ENCODE data around the gene DDX24. TPM values are rescaled to one million over a fixed set of nuclear protein-coding genes. Genes with fewer than 3 reads are reported as not detected.

Gene DDX24
- polyA plus RNA-seq, 2 of the 4 experiments (the other 2 are of a cell fraction), result 121 to 161 TPM

DNA sequence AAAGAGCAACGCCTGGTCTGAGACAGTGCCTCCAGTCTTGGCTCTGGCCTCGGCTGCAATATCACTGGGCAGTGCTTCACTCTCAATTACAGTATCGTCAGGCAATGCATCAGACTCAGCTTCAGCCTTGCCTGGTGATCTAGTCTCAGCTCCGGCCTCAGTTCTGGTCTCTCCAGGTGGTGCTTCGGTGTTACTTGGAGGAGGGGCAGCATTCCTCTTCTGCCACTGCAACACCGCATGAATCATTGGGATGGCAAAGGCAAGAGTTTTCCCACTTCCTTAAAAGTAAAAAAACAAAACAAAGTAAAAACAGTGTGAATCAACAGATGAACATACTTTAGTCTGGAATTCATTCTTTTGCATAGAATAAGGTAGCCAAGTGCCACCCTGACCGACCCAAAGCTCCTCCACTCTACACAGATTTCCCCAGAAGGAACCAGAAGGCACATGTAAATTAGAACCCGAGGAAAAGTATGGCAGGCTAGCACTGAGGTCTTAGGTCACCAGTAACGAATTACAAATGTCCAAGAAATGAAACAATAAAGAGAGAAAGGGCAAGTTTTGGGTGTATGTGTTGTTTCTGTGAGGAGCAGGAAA, 18.6 kb downstream of the DDX24 start:
- DNase-seq (ENCODE audit: low read depth in 1 of 2, low spot score in 1 of 2), result no peak
- peaks cover 3% of the 10 kb centered on the region; the same call in 1 of the 3 replicates for H3K9me3 ChIP-seq
- H3K4me2 ChIP-seq, result no peak overlapping the region
- TF ChIP-seq, protein P1, sequence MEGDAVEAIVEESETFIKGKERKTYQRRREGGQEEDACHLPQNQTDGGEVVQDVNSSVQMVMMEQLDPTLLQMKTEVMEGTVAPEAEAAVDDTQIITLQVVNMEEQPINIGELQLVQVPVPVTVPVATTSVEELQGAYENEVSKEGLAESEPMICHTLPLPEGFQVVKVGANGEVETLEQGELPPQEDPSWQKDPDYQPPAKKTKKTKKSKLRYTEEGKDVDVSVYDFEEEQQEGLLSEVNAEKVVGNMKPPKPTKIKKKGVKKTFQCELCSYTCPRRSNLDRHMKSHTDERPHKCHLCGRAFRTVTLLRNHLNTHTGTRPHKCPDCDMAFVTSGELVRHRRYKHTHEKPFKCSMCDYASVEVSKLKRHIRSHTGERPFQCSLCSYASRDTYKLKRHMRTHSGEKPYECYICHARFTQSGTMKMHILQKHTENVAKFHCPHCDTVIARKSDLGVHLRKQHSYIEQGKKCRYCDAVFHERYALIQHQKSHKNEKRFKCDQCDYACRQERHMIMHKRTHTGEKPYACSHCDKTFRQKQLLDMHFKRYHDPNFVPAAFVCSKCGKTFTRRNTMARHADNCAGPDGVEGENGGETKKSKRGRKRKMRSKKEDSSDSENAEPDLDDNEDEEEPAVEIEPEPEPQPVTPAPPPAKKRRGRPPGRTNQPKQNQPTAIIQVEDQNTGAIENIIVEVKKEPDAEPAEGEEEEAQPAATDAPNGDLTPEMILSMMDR (IDR thresholded peaks at IDR 0.05), result no peak
- TF ChIP-seq EP300 (IDR thresholded peaks at IDR 0.05) (no peak), ZC3H11A (IDR thresholded peaks at IDR 0.05) (no peak), CBX2 (IDR thresholded peaks at IDR 0.05; ENCODE audit: borderline replicate concordance, low read depth) (no peak), NR3C1 (IDR thresholded peaks at IDR 0.05) (no peak), EHMT2 (IDR thresholded peaks at IDR 0.05; ENCODE audit: low read depth) (no peak), CEBPB (IDR thresholded peaks at IDR 0.05) (no peak), RARB (CRISPR knock-in tag; IDR thresholded peaks at IDR 0.05) (no peak), ESRRA (IDR thresholded peaks at IDR 0.05; ENCODE audit: borderline replicate concordance, low read length) (no peak), HEYL (CRISPR knock-in tag; IDR thresholded peaks at IDR 0.05) (no peak), JUNB (IDR thresholded peaks at IDR 0.05) (no peak), RNF2 (IDR thresholded peaks at IDR 0.05; ENCODE audit: borderline replicate concordance, low read depth) (no peak), PHF8 (IDR thresholded peaks at IDR 0.05; ENCODE audit: borderline replicate concordance, low read depth) (no peak), TFCP2L1 (CRISPR knock-in tag; IDR thresholded peaks at IDR 0.05) (no peak)
- TF ChIP-seq, protein P2, sequence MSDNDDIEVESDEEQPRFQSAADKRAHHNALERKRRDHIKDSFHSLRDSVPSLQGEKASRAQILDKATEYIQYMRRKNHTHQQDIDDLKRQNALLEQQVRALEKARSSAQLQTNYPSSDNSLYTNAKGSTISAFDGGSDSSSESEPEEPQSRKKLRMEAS (IDR thresholded peaks at IDR 0.05), result no peak
- TF ChIP-seq, protein P3, sequence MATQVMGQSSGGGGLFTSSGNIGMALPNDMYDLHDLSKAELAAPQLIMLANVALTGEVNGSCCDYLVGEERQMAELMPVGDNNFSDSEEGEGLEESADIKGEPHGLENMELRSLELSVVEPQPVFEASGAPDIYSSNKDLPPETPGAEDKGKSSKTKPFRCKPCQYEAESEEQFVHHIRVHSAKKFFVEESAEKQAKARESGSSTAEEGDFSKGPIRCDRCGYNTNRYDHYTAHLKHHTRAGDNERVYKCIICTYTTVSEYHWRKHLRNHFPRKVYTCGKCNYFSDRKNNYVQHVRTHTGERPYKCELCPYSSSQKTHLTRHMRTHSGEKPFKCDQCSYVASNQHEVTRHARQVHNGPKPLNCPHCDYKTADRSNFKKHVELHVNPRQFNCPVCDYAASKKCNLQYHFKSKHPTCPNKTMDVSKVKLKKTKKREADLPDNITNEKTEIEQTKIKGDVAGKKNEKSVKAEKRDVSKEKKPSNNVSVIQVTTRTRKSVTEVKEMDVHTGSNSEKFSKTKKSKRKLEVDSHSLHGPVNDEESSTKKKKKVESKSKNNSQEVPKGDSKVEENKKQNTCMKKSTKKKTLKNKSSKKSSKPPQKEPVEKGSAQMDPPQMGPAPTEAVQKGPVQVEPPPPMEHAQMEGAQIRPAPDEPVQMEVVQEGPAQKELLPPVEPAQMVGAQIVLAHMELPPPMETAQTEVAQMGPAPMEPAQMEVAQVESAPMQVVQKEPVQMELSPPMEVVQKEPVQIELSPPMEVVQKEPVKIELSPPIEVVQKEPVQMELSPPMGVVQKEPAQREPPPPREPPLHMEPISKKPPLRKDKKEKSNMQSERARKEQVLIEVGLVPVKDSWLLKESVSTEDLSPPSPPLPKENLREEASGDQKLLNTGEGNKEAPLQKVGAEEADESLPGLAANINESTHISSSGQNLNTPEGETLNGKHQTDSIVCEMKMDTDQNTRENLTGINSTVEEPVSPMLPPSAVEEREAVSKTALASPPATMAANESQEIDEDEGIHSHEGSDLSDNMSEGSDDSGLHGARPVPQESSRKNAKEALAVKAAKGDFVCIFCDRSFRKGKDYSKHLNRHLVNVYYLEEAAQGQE (IDR thresholded peaks at IDR 0.05), result no peak
- no peak for FAIRE-seq
- WGBS (ENCODE audit: missing lambda C conversion rate), result 85% methylated on average over 9 of the region's 9 CpGs
- H3K4me1 ChIP-seq, result peaks cover 18% of the 10 kb centered on the region
- no peak overlapping the region for H3K4me3 ChIP-seq
- ChIA-PET CTCF (interaction anchor here (1.5 kb wide), 1 partner anchor 16 kb away, joined by 5 read pairs; no protein-coding TSS in a partner anchor), POLR2A (no interaction called here)
- no peak for ATAC-seq
- no peak overlapping the region for H3K27ac ChIP-seq

DNA sequence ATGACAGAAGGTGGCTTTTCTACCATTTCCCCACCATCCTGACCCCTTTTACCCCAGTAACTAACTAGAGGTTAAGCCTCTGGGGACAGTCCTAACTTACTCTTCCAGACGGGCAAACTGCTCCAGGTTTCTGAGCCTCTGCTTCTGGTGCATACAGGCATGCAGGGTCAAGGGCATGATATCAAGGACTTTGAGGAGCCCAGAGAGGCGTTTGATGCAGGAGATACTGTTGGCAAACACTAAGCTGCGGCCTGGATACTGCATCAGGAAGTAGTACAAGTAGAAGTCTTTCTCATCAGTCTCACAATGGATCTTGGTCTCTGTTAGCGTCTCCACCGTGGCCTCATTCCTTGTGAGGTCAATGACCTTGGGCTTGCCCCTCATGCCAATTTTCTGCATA, 21.0 kb downstream of the DDX24 start:
- Histone ChIP-seq H3K9me3 (no peaks in the 10 kb centered on the region), H3K27ac (no peak overlapping the region), H3K4me1 (peaks cover 5% of the 10 kb centered on the region; the same call in 1 of the 3 replicates), H3K4me2 (no peak overlapping the region), H3K4me3 (no peak overlapping the region)
- ChIA-PET POLR2A (no interaction called here), CTCF (no interaction called here)
- TF ChIP-seq, protein P4, sequence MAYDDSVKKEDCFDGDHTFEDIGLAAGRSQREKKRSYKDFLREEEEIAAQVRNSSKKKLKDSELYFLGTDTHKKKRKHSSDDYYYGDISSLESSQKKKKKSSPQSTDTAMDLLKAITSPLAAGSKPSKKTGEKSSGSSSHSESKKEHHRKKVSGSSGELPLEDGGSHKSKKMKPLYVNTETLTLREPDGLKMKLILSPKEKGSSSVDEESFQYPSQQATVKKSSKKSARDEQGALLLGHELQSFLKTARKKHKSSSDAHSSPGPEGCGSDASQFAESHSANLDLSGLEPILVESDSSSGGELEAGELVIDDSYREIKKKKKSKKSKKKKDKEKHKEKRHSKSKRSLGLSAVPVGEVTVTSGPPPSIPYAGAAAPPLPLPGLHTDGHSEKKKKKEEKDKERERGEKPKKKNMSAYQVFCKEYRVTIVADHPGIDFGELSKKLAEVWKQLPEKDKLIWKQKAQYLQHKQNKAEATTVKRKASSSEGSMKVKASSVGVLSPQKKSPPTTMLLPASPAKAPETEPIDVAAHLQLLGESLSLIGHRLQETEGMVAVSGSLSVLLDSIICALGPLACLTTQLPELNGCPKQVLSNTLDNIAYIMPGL (CRISPR knock-in tag; IDR thresholded peaks at IDR 0.05; ENCODE audit: borderline replicate concordance), result no peak
- no peak for TF ChIP-seq MAZ (IDR thresholded peaks at IDR 0.05; ENCODE audit: borderline replicate concordance, low read depth, low read length)
- no peak for TF ChIP-seq TP53 (CRISPR knock-in tag; IDR thresholded peaks at IDR 0.05)
- no peak for TF ChIP-seq PHF8 (IDR thresholded peaks at IDR 0.05; ENCODE audit: borderline replicate concordance, low read depth)
- no peak for TF ChIP-seq ESRRA (IDR thresholded peaks at IDR 0.05; ENCODE audit: borderline replicate concordance, low read length)
- no peak for TF ChIP-seq EHMT2 (IDR thresholded peaks at IDR 0.05; ENCODE audit: low read depth)
- no peak for TF ChIP-seq SMC3 (IDR thresholded peaks at IDR 0.05)
- WGBS (ENCODE audit: missing lambda C conversion rate), result 86% methylated on average over 5 of the region's 5 CpGs
- FAIRE-seq (no peak), ATAC-seq (no peak), DNase-seq (ENCODE audit: low read depth in 1 of 2, low spot score in 1 of 2) (no peak)

All from A549 (cell line).